Peyer's patch (tissue), 4 donors: ENCODE measurements around the gene DOLK. TPM values are rescaled to one million over a fixed set of nuclear protein-coding genes. Genes with fewer than 3 reads are reported as not detected.

Experiments used
- DNase-seq, 3 donors: peaks; one replicate each; pipeline ENCODE4 v3.0.0-alpha.2; 2017 to 2019
- H3K27ac ChIP-seq, 4 donors: fragments of 200-600 bp; sonication (generic); one replicate each; pipeline ENCODE4 v1.5.1; 2016 to 2019
- H3K27me3 ChIP-seq, 2 donors: fragments of 200-600 bp; sonication (generic); one replicate each; pipeline ENCODE4 v1.5.1; 2019
- H3K36me3 ChIP-seq, 3 donors: fragments of 200-600 bp; sonication (generic); one replicate each; pipeline ENCODE4 v1.5.1; 2016 to 2019
- H3K4me1 ChIP-seq, 4 donors: fragments of 200-600 bp; sonication (generic); one replicate each; pipeline ENCODE4 v1.5.1; 2016 to 2019
- H3K4me3 ChIP-seq, 4 donors: fragments of 200-600 bp; sonication (generic); 1 replicate in 3 of 4; 2 replicates in 1 of 4; pipeline ENCODE4 v1.5.1; 2016 to 2019; ENCODE audit warnings: mild to moderate bottlenecking in 1 of 4
- H3K9me3 ChIP-seq, 4 donors: fragments of 200-600 bp; sonication (generic); one replicate each; pipeline ENCODE4 v1.5.1; 2016 to 2019; ENCODE audit warnings: mild to moderate bottlenecking in 1 of 4
- CTCF ChIP-seq, 6 experiments: fragments of 450-650 bp in 4 of 6; fragments of 200-600 bp in 2 of 6; sonication (generic) in 1 of 6; IDR thresholded peaks; one replicate each; pipeline ENCODE4 v1.5.1; 2017 to 2019; ENCODE audit warnings: antibody characterized with exemption in 6 of 6, mild to moderate bottlenecking in 3 of 6, moderate library complexity in 1 of 6
- POLR2A ChIP-seq, 2 donors: fragments of 450-650 bp; IDR thresholded peaks; one replicate each; pipeline ENCODE4 v1.5.1; 2017; ENCODE audit warnings: antibody characterized with exemption in 2 of 2, mild to moderate bottlenecking in 2 of 2, moderate library complexity in 2 of 2
- total RNA-seq, 4 donors: library from RNA; depleted of rRNA; stranded (reverse); fragments of >200 nt; gene quantifications; one replicate each; pipeline ENCODE4 v1.1.0, GENCODE V29; 2016

The DOLK gene
- total RNA-seq, 4 donors from 2014 or later, result 4.1 to 12.3 (median 10.6) TPM

- H3K4me3 ChIP-seq, result no peak overlapping the region
- DNase-seq, result no peak
- H3K36me3 ChIP-seq, result peaks cover 0 to 39% (median 0%) of the 10 kb centered on the region in 3 donors
- H3K9me3 ChIP-seq, result no peaks in the 10 kb centered on the region
- no peaks in the 10 kb centered on the region for H3K27me3 ChIP-seq
- no peak overlapping the region for H3K27ac ChIP-seq
- TF ChIP-seq POLR2A (IDR thresholded peaks at IDR 0.05), result no peak
- no peak for TF ChIP-seq CTCF (IDR thresholded peaks at IDR 0.05)
- H3K4me1 ChIP-seq, result peaks cover 0 to 32% (median 0%) of the 10 kb centered on the region in 4 donors
Measured at GRCh38 chr9:128909859-128910258, 37.5 kb downstream of the DOLK start.

- no peaks in the 10 kb centered on the region for H3K27me3 ChIP-seq
- H3K4me3 ChIP-seq, result no peak overlapping the region
- DNase-seq, result no peak
- H3K27ac ChIP-seq, result no peak overlapping the region
- peaks cover 0 to 39% (median 0%) of the 10 kb centered on the region in 3 donors for H3K36me3 ChIP-seq
- no peak for TF ChIP-seq POLR2A (IDR thresholded peaks at IDR 0.05)
- no peak for TF ChIP-seq CTCF (IDR thresholded peaks at IDR 0.05)
- H3K9me3 ChIP-seq, result no peaks in the 10 kb centered on the region
- peaks cover 0 to 24% (median 0%) of the 10 kb centered on the region in 4 donors for H3K4me1 ChIP-seq
Measured at GRCh38 chr9:128908372-128908771, 39.0 kb downstream of the DOLK start.

GRCh38 chr9:128906741-128907140 is 40.7 kb downstream of the DOLK start:
- TF ChIP-seq CTCF (IDR thresholded peaks at IDR 0.05), result no peak
- no peak for TF ChIP-seq POLR2A (IDR thresholded peaks at IDR 0.05)
- H3K4me3 ChIP-seq, result no peak overlapping the region
- H3K36me3 ChIP-seq, result peaks cover 0 to 39% (median 0%) of the 10 kb centered on the region in 3 donors
- H3K27ac ChIP-seq, result no peak overlapping the region
- H3K9me3 ChIP-seq, result no peaks in the 10 kb centered on the region
- no peaks in the 10 kb centered on the region for H3K27me3 ChIP-seq
- DNase-seq, result no peak
- H3K4me1 ChIP-seq, result peaks cover 4 to 23% (median 12%) of the 10 kb centered on the region in 4 donors

- Histone ChIP-seq H3K4me3 (no peak overlapping the region), H3K9me3 (no peaks in the 10 kb centered on the region), H3K27ac (no peak overlapping the region), H3K36me3 (peaks cover 0 to 39% (median 0%) of the 10 kb centered on the region in 3 donors), H3K4me1 (peaks cover 4 to 19% (median 14%) of the 10 kb centered on the region in 4 donors), H3K27me3 (no peaks in the 10 kb centered on the region)
- DNase-seq, result no peak
- TF ChIP-seq CTCF (IDR thresholded peaks at IDR 0.05) (no peak), POLR2A (IDR thresholded peaks at IDR 0.05) (no peak)
Measured at GRCh38 chr9:128905964-128906363, 41.4 kb downstream of the DOLK start.

- Histone ChIP-seq H3K4me3 (no peak overlapping the region), H3K4me1 (peaks cover 4 to 29% (median 15%) of the 10 kb centered on the region in 4 donors), H3K36me3 (peaks cover 0 to 26% (median 0%) of the 10 kb centered on the region in 3 donors), H3K9me3 (no peaks in the 10 kb centered on the region), H3K27ac (peak overlapping the region in 2 of 4 donors; percentile 81 to 89), H3K27me3 (no peaks in the 10 kb centered on the region)
- TF ChIP-seq CTCF (IDR thresholded peaks at IDR 0.05) (no peak), POLR2A (IDR thresholded peaks at IDR 0.05) (no peak)
- no peak for DNase-seq
Measured at GRCh38 chr9:128903871-128904620, 43.4 kb downstream of the DOLK start.
